ENCODE data around the gene IKZF1.

Gene IKZF1

DNA sequence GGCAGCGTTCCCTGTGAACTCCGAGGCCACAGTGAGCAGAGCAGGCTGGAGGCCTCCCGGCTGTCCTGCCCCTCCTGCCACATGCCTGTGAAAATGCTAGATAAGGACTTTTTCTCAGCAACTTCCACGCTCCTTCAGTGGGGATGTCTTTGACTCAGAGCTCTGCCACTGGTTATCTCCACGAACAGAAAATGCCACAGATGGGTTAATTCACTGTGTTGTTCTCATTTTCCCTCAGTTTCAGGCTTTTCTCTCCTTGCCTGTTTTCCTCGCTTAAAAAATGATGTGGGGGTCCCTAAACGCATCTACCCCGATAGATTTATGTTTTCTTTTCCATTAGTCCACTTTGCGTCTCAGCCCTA, 51.3 kb downstream of the IKZF1 start:
- DNase-seq (ENCODE audit: low read depth in 2 of 2) = no peak

DNA sequence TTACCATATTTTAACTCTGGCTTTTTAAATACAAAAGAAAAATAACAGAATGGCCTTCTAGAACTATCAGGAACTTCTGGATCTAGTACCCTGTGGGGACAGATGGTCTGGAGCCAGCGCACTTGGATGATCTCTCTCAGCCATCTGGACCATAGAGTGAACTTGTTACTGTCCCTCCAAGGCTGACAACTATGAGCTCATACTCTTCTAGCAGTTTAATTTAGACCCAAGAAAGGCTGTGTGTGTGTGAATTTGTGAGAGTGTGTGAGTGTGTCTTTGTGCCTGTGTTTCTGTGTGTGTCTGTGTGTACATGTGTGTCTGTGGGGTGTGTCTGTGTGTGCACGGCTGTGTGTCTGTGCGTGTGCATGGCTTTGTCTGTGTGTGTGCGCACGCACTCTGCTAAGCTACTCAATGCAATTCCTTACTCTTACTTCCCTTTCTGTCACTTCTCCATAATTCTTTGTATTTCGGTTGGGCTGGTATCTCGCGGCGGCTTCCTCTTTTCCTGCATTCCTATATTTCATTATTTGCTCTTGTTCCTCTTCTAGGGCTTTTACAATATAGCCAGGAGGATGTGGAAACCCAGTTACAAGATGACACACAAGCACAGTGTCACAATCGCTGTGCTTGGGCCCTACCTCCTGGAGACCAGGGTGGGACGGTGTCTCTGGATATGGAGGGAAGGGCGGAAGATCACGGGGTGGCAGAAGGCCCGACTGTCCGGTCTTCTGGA, 51.9 kb downstream of the IKZF1 start:
- no peak for DNase-seq (ENCODE audit: low read depth in 2 of 2)

DNA sequence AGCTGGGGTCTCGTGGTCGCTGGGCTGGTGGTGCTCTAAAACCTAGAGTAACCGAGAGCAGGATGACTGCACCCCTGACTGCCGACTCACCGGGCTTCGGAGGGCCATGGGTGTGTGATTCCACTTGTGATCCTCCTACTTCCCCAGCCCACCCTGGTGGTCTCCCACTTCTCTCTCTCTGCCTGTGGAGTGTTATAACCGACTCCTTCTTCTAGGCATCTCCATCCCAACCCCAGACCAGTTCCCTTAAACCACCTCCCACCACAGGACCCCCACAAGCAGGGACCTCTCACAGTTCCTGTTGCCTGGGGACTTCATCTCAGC, 52.4 kb downstream of the IKZF1 start:
- DNase-seq (ENCODE audit: low read depth in 2 of 2) = no peak

GRCh38 chr7:50357426-50357825, 52.9 kb downstream of the IKZF1 start:
- no peak for DNase-seq (ENCODE audit: low read depth in 2 of 2)

DNA sequence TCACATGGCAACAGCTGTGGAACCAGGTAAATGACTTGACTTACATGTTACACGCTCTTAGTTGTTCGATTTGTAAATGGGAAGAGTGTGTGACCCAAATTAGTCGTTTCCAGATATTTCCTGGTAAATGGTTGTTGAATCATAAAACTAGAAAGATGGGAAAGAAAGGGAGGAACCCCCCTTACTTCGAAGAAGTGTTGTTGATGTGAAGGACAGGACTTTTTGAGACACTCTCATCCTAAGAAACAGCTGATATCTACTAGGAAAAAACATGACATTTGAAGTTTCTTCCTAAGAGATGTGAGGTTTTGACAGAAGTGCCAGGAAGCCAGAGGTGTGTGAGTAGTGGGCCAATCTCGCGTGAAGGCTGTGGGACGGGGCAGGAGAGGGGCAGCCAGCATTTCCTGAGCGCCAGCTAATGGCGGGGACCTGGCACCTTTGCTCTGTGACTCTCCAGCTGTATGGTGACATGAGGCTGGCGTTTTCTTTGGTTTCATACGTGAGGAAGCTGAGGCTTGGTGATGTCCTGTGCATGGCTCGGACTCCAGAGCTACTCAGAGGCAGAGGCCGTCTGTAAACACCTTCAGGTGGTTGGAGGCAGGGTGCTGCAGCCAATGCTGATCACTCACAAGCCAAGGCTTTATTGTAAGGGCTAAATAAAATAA, 53.7 kb downstream of the IKZF1 start:
- DNase-seq (ENCODE audit: low read depth in 2 of 2) = no peak

GRCh38 chr7:50358779-50359178, 54.3 kb downstream of the IKZF1 start:
- no peak for DNase-seq (ENCODE audit: low read depth in 2 of 2)

- DNase-seq (ENCODE audit: low read depth in 2 of 2) = no peak
Observed at GRCh38 chr7:50359258-50359994, 54.9 kb downstream of the IKZF1 start.

DNA sequence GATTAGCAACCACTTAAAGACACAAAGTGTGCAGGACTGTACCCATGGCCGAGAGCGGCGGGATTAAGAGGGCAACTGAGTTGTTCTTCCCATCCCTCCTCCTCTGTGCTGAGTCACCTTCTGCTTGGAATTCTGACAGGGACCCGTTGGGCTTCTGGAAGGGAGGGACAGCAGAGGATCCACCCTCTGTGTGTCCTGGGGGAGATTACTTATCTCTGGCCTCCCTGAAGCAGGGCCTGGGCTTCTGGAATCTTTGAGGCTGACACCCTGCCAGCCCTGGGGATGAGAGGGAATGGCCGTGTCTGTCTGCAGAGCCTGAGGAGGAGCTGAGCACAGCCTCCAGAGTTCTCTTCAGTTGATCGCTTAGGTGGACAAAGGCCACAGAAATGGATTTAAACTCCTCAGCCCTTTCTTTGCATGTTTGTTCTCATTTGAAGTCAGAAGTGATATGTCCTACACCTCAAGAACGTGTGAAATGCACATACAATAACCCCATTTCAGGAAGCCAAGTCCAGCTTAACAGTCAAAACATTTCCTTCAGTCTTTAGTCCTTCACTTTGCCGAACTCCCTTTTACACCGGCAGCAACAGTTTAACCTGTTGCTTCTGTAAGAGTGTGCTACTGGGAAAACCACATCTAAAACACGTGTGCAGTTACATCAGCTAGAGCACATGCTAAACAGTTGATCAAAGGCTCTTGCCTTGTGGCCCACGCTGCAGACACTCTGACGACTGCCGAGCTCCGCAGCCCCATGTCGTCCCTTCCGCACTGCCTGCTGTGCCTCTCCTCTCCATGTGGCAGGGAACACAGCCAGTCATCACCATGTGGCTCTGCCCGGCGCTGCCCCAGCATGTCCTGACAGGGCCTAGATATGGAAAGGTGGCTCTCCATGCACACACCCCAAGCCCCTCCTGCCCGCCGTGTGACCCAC, 55.7 kb downstream of the IKZF1 start:
- DNase-seq (ENCODE audit: low read depth in 2 of 2) = peak; percentile 60 to 68

GRCh38 chr7:50362142-50362541, 57.6 kb downstream of the IKZF1 start:
- DNase-seq (ENCODE audit: low read depth in 2 of 2) = no peak

- DNase-seq (ENCODE audit: low read depth in 2 of 2) = no peak
Observed at GRCh38 chr7:50362712-50363282, 58.3 kb downstream of the IKZF1 start.

GRCh38 chr7:50363327-50364060, 59.0 kb downstream of the IKZF1 start:
- no peak for DNase-seq (ENCODE audit: low read depth in 2 of 2)

GRCh38 chr7:50364645-50365044, 60.1 kb downstream of the IKZF1 start:
- DNase-seq (ENCODE audit: low read depth in 2 of 2) = no peak

- no peak for DNase-seq (ENCODE audit: low read depth in 2 of 2)
Observed at GRCh38 chr7:50366311-50366710, 61.8 kb downstream of the IKZF1 start.

DNA sequence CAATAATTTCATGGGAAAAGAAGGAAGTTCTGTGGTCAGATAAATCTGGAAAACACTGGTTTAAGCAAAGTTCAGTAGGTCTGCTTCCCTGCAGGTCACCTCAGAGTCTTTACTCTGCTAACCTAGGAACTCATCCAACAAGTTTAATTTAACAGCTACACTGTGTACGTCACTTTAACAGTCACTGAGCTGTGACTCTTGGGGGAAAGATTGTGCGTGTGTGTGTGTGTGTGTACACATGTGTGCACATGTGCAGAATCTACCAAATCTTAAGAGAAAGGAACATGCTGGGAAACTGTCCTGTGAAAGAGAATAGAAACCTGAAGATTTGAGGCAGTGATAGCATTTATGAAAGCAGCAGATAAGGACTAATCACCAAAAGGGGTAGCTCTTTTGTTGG, 62.6 kb downstream of the IKZF1 start:
- no peak for DNase-seq (ENCODE audit: low read depth in 2 of 2)

DNA sequence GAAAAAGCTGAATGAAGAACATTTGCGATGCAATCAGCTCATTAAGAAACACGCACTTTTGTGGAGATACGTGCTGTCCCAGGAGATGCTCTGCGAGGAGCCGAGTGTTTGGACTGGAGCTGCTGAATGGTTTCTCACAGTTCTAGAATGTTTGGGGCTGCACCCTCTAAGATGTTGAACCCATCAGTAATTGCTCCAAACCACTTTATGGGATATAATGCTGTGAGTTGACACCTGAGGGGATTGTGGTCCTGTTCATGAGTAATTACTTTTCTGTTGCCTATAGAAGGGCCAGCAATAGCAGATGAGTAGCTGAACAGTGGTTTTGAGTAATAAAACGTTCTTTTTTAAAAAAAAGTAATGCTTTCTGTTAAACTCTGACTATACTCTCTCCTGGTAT, 63.1 kb downstream of the IKZF1 start:
- no peak for DNase-seq (ENCODE audit: low read depth in 2 of 2)

- no peak for DNase-seq (ENCODE audit: low read depth in 2 of 2)
Observed at GRCh38 chr7:50368366-50368765, 63.9 kb downstream of the IKZF1 start.

- no peak for DNase-seq (ENCODE audit: low read depth in 2 of 2)
Observed at GRCh38 chr7:50369143-50370026, 64.9 kb downstream of the IKZF1 start.

- no peak for DNase-seq (ENCODE audit: low read depth in 2 of 2)
Observed at GRCh38 chr7:50370884-50371283, 66.4 kb downstream of the IKZF1 start.

DNA sequence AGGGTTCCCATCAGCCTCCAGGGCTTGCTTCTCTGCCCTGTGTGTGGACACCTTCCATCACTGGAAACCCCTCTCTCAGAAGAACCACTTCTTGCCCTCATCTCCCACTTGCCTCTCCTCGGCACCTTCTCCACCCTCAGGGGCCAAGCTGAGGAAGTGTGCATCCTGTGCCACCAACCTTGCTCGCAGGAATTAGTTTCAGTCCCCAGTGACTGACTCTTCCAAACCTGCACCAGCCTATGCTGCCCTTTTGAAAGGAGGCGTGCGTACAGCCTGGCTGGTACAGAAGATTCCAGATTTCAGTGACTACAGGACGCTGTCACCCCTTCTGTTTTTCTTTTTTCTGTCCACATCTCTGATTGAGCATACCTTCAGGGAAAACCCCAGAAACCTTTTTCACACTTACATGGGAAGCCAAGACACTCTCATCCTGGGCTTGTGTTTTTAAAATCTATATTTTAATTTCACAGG, 67.1 kb downstream of the IKZF1 start:
- no peak for DNase-seq (ENCODE audit: low read depth in 2 of 2)

DNA sequence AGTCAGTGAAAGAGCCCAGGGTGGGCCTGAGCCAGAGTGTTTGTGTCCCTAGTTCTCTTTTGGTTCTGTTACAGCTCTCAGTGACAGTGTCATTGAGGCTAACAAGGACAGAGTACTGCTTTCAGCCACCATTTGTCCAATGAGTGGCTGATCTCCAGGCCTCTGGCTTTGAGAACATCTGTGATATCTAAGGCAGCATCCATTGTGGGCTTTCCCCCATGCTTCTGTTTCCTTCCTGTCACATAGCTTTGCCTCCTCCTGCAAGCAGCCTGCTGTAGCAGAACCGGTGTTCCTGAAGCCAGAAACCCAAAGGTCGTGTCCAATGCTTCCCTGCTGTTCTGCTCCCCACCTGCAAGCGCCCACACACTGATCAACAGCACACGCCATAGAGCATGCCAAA, 68.4 kb downstream of the IKZF1 start:
- no peak for DNase-seq (ENCODE audit: low read depth in 2 of 2)

All from activated CD4-positive, alpha-beta T cell treated with anti-CD3 and anti-CD28 coated beads for 24 hours (primary cell).